ENCODE data around the gene ATXN10. TPM values are rescaled to one million over a fixed set of nuclear protein-coding genes. Genes with fewer than 3 reads are reported as not detected.
A peak's percentile ranks its signal among the peaks of the same experiment; 100 is the strongest.

The ATXN10 gene
- total and polyA plus RNA-seq, 11 donors = 55.0 to 192 (median 149) TPM

DNA sequence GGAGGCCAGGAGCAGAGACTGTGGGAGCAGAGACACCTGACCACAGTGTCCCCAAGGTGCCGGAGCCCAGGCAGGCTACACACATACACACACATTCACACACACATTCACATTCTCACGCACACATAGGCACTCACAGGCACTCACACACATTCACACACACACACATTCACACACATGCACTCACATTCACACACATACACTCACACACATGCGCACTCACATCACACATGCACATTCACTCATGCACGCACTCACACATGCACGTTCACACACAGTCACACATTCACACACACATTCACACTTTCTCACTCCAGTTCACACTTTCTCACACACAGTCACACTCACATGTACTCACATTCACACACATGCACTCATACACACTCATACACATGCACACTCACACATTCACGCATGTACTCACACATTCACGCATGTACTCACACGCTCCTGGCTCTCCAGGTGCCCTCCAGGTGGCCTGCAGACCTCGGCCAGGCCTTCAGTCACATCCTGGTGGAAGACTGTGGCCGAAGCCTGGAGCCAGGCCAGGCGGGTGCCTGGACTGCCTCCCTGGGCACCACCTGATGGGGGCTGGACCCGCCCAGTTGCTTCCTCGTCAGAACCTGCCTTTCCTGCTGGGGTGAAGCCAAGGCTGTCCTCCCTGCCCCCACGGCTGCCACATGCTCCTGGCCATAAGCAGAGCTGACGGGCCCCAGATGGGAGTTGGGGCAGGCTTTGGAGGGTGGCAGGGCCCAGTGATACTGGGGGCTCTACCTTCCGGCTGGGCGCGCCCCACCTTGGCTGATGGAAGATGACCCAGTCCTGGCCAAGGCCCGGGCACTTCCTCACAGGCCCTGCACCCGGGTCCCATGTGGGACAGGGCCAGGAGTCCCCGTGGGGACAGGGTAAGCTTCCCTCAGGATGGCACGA lies 215.8 kb downstream of the ATXN10 start:
- Histone ChIP-seq H3K9me3 (no peaks in the 10 kb centered on the region), H3K27me3 (peaks cover 5 to 43% (median 15%) of the 10 kb centered on the region in 9 donors), H3K27ac (no peak overlapping the region), H3K4me1 (peaks cover 0 to 29% (median 2%) of the 10 kb centered on the region in 12 donors), H3K4me3 (no peak overlapping the region), H3K36me3 (no peaks in the 10 kb centered on the region)
- no peak for TF ChIP-seq POLR2A (IDR thresholded peaks at IDR 0.05)
- TF ChIP-seq, protein P1, sequence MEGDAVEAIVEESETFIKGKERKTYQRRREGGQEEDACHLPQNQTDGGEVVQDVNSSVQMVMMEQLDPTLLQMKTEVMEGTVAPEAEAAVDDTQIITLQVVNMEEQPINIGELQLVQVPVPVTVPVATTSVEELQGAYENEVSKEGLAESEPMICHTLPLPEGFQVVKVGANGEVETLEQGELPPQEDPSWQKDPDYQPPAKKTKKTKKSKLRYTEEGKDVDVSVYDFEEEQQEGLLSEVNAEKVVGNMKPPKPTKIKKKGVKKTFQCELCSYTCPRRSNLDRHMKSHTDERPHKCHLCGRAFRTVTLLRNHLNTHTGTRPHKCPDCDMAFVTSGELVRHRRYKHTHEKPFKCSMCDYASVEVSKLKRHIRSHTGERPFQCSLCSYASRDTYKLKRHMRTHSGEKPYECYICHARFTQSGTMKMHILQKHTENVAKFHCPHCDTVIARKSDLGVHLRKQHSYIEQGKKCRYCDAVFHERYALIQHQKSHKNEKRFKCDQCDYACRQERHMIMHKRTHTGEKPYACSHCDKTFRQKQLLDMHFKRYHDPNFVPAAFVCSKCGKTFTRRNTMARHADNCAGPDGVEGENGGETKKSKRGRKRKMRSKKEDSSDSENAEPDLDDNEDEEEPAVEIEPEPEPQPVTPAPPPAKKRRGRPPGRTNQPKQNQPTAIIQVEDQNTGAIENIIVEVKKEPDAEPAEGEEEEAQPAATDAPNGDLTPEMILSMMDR (IDR thresholded peaks at IDR 0.05) = no peak
- ATAC-seq (no peak), DNase-seq (peak in 3 of 5 donors; percentile 13 to 41 (median 16))
- intact Hi-C loops (cut with DNase I) = no loop called here
- WGBS, 4 donors = 80 to 89% (median 86%) methylated on average over 17 to 22 of the region's 22 CpGs

DNA sequence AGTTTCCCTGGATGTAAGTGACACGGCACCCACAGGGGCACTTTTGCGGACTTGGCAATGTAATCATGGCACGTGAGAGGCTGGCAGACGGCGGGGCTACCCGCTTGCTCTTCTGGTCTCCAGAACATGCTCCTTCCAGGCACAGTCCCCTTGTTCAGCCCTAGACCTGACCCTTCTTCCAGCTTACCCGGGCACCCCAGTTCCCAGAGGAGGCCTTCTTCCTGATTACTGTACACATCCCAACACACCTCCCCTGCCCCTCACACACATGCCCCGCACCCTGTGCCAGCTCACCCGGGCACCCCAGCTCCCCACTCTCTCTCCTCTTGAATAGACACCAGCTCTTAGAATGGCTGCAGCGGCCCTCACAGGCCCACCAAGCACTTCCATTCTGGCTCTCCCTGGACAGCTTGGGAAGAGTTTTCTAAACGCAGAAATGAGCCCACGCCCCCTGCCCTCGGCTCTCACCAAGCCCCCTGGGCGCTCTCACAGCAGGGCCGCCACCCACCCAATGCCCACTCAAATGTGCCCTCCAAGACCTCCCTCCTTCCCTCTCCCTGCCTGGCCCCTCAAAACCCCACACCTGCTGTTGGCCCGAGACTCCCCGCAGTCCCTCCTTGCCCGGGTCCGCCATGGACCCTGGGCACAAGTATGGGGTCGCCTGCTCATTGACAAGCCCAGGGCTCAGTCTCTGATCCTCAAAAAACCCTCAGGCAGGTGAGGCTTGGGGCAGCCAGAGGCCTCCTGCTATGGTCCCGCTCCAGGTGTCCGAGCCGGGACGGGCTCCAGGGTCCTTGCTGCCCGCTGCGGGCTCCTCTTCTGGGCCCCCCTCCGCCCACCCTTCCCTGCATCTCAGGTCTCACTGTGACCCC lies 216.8 kb downstream of the ATXN10 start:
- H3K27ac ChIP-seq = no peak overlapping the region
- TF ChIP-seq, protein P1 (IDR thresholded peaks at IDR 0.05) = no peak
- no peak for TF ChIP-seq POLR2A (IDR thresholded peaks at IDR 0.05)
- 92 to 95% (median 93%) methylated on average over 25 to 27 of the region's 27 CpGs for WGBS, 4 donors
- H3K9me3 ChIP-seq = no peaks in the 10 kb centered on the region
- ATAC-seq (no peak), DNase-seq (peak in 3 of 5 donors; percentile 8 to 48 (median 11))
- H3K4me3 ChIP-seq = no peak overlapping the region
- intact Hi-C loops (cut with DNase I) = no loop called here
- H3K4me1 ChIP-seq = peaks cover 0 to 29% (median 2%) of the 10 kb centered on the region in 12 donors
- no peaks in the 10 kb centered on the region for H3K36me3 ChIP-seq
- H3K27me3 ChIP-seq = peaks cover 6 to 45% (median 18%) of the 10 kb centered on the region in 9 donors

DNA sequence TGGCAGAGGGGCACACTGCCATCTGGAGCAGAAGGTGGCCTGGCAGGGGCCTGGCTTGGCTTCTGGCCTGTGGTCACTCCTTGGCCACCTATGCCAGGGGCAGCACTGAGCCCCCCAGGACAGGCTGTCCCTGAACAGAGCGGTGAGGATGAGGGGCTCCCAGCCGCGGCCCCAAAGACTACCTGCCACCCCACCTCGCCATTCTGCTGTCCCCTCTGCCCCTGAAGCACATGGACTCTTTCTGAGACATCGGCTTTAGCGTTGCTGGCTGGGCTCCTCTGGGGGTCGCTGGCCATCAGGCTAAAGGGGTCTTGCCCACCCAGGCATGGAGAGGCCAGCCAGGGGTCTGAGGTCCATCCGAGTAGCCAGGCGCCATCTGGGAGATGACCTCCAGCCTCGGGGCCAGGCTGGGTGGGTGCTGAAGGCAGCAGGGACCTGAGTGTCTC lies 217.5 kb downstream of the ATXN10 start:
- intact Hi-C loops (cut with DNase I) = no loop called here
- DNase-seq (peak in 3 of 5 donors; percentile 9 to 59 (median 22)), ATAC-seq (no peak)
- 40 to 80% (median 77%) methylated on average over 1 to 10 of the region's 10 CpGs for WGBS, 4 donors
- Histone ChIP-seq H3K4me1 (peaks cover 0 to 27% (median 2%) of the 10 kb centered on the region in 12 donors), H3K27me3 (peaks cover 6 to 45% (median 18%) of the 10 kb centered on the region in 9 donors), H3K36me3 (no peaks in the 10 kb centered on the region), H3K27ac (no peak overlapping the region), H3K9me3 (no peaks in the 10 kb centered on the region), H3K4me3 (no peak overlapping the region)
- TF ChIP-seq, protein P1 (IDR thresholded peaks at IDR 0.05) = no peak
- no peak for TF ChIP-seq POLR2A (IDR thresholded peaks at IDR 0.05)
